H1 (cell line): Measurements from ENCODE around the gene GJC2. TPM values are rescaled to one million over a fixed set of nuclear protein-coding genes. Genes with fewer than 3 reads are reported as not detected.

Experiments used
- ASH2L ChIP-seq: fragments of 200-600, 300-600 bp; sonication (generic); IDR thresholded peaks from one replicate; pipeline ENCODE4 v1.7.1; 2017; ENCODE audit warnings: low read length
- BRCA1 ChIP-seq: IDR thresholded peaks from 2 replicates; pipeline ENCODE4 v1.6.1; 2012; ENCODE audit warnings: low read depth, low read length, improper control_type of control experiment
- CHD7 ChIP-seq: fragments of 300-600 bp; sonication (generic); IDR thresholded peaks from 2 replicates; pipeline ENCODE4 v1.7.1; 2012; ENCODE audit warnings: low read length, moderate library complexity, mild to moderate bottlenecking, inconsistent platforms; ENCODE audit not compliant: insufficient replicate concordance
- FOSL1 ChIP-seq: IDR thresholded peaks from 2 replicates; pipeline ENCODE4 v1.6.1; 2011; ENCODE audit warnings: mild to moderate bottlenecking, low read depth, low read length, moderate library complexity; ENCODE audit not compliant: insufficient read depth
- GABPA ChIP-seq: IDR thresholded peaks from 2 replicates; pipeline ENCODE4 v1.6.1; 2011; ENCODE audit warnings: mild to moderate bottlenecking, low read length, moderate library complexity, borderline replicate concordance; ENCODE audit not compliant: insufficient read depth
- GTF2F1 ChIP-seq: IDR thresholded peaks from 2 replicates; pipeline ENCODE4 v1.6.1; 2012; ENCODE audit warnings: low read depth, low read length, improper control_type of control experiment, borderline replicate concordance
- HDAC6 ChIP-seq: IDR thresholded peaks from one replicate; pipeline ENCODE4 v1.7.1; 2012; ENCODE audit warnings: low read depth, mild to moderate bottlenecking, inconsistent platforms, low read length, moderate library complexity
- JUN ChIP-seq: IDR thresholded peaks from 2 replicates; pipeline ENCODE4 v1.6.1; 2011; ENCODE audit warnings: low read depth, mild to moderate bottlenecking, improper control_type of control experiment, low read length
- MAFK ChIP-seq: IDR thresholded peaks from 2 replicates; pipeline ENCODE4 v1.6.1; 2012; ENCODE audit warnings: low read depth, mild to moderate bottlenecking, improper control_type of control experiment, low read length
- POLR2AphosphoS5 ChIP-seq: IDR thresholded peaks from 2 replicates; pipeline ENCODE4 v1.6.1; 2011; ENCODE audit warnings: low read depth, low read length
- POU5F1 ChIP-seq: IDR thresholded peaks from 2 replicates; pipeline ENCODE4 v1.6.1; 2011; ENCODE audit warnings: low read depth, mild to moderate bottlenecking, low read length, moderate library complexity
- polyA plus RNA-seq, 7 experiments: library from polyadenylated mRNA; depleted of rRNA in 3 of 7; stranded (reverse) in 5 of 7; unstranded in 2 of 7; fragments of >200 nt in 5 of 7; fragments of 200-250 nt in 2 of 7; gene quantifications; 1 replicate in 5 of 7; 2 replicates in 1 of 7; 4 replicates in 1 of 7; pipeline versions ENCODE4 v1.2.1 to v1.2.3, GENCODE V29; 2011 to 2013; ENCODE audit warnings: missing spikeins in 2 of 7, mixed read lengths in 2 of 7
- total RNA-seq: library from RNA; stranded (reverse); fragmentation: NEBNext Ultra II Directional; extraction: Animal tissue kit (Norgen Biotek cat#: 25700); gene quantifications from 2 replicates; pipeline ENCODE4 v1.2.1, GENCODE V29; 2021

GJC2 gene
- total and polyA plus RNA-seq, 2 of the 8 experiments (the other 6 are each of a cell fraction or from before 2014, with no cell fraction given), result 0.17 to 0.54 TPM

- TF ChIP-seq MAFK (no peak), HDAC6 (no peak), GTF2F1 (no peak), GABPA (no peak), BRCA1 (no peak), ASH2L (no peak), POU5F1 (no peak), JUN (no peak), POLR2AphosphoS5 (no peak), CHD7 (no peak), FOSL1 (no peak)
Observed at GRCh38 chr1:228182296-228183030, 32.7 kb downstream of the GJC2 start (continued).
